GM18526 (cell line): ENCODE results near the gene GDPD3.

ENCODE experiments used
- POLR2A ChIP-seq: IDR thresholded peaks from 3 replicates; pipeline ENCODE4 v1.6.1; 2011; ENCODE audit not compliant: insufficient read length; ENCODE audit errors: extremely low read depth

The GDPD3 gene, protein sequence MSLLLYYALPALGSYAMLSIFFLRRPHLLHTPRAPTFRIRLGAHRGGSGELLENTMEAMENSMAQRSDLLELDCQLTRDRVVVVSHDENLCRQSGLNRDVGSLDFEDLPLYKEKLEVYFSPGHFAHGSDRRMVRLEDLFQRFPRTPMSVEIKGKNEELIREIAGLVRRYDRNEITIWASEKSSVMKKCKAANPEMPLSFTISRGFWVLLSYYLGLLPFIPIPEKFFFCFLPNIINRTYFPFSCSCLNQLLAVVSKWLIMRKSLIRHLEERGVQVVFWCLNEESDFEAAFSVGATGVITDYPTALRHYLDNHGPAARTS

DNA sequence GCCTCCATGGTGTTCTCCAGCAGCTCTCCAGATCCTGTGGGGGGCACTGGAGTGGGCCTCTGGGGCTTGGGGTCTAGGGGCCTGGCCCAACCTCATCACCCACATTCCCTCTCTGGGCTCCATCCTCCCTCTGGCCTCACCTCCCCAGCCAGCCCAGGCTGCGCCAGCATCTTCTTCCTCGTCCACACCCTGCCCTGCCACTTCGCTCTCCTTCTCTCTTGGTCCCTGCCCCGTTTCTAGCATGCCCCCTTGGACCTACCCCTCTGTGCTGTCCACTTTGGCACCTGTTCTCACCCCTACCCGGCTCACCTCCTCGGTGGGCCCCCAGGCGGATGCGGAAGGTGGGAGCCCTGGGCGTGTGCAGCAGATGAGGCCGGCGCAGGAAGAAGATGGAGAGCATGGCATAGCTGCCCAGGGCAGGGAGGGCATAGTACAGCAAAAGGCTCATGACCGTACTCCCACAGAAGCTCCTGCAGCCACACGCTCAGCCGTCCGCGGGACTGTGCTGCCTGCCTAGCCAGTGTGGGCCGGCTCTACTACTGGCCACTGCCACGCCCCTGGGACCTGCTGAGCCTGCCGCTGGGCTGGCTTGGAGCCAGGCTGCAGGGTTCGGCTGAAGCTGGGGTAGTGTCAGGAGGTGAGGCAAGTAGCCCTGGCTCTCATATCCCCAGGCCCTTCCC is at the start of gene GDPD3:
Gene GDPD3 (minus strand): TSS at position 507 of the 680 bp plus-strand sequence. CDS start 59 bp downstream, at position 448.
- TF ChIP-seq POLR2A = no peak

DNA sequence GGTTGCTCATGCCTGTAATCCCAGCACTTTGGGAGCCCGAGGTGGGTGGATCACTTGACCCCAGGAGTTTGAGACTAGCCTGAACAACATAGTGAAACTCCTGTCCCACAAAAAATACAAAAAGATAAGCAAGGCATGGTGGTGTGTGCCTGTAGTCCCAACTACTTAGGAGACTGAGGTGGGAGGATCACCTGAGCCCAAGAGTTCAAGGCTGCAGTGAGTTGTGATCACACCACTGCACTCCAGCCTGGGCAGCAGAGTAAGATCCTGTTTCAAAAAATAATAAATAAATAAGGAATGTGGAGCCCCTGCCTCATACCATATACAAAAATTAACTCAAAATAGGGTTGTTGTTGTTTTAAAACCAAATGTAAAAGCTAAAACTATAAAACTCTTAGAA is 43.9 kb upstream of the GDPD3 start:
- TF ChIP-seq POLR2A = no peak

DNA sequence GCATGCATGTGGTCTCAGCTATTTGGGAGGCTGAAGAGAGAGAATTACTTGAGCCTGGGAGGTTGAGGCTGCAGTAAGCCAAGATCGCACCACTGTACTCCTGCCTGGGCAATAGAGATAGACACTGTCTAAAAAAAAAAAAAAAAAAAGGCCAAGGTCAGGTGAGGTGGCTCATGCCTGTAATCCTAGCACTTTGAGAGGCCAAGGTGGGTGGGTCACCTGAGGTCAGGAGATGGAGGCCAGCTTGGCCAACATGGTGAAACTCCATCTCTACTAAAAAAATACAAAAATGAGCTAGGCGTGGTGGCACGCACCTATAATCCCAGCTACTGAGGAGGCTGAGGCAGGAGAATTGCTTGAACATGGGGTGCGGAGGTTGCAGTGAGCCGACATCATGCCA is 41.9 kb upstream of the GDPD3 start:
- no peak for TF ChIP-seq POLR2A

DNA sequence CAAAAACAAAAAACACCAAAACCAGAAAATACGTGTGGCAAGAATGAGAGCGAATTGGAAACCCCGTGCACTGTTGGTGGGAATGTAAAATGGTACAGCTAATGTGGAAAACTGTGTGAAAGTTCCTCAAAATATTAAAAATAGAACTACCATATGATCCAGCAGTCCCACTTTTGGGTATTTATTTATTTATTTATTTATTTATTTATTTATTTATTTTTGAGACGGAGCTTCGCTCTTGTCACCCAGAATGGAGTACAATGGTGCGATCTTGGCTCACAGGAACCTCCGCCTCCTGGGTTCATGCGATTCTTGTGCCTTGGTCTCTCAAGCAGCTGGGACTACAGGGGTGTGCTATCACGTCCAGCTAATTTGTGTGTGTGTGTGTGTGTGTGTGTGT is 39.2 kb upstream of the GDPD3 start:
- TF ChIP-seq POLR2A = no peak

DNA sequence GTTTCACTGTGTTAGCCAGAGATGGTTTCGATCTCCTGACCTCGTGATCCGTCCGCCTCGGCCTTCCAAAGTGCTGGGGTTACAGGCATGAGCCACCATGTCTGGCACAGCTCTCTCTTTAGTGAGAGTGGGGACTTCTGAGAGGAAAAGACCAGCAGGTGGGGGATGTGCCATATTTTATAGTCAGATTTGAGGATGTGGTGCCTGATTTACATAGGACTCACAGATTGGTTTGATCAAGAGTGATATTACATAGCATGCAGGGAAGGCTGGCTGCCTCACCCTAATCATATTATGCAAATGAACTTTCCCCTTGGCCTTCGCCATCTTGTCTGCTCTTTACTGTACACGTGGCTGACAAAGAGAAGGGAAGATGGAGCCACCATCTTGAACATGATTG is 37.8 kb upstream of the GDPD3 start:
- no peak for TF ChIP-seq POLR2A

DNA sequence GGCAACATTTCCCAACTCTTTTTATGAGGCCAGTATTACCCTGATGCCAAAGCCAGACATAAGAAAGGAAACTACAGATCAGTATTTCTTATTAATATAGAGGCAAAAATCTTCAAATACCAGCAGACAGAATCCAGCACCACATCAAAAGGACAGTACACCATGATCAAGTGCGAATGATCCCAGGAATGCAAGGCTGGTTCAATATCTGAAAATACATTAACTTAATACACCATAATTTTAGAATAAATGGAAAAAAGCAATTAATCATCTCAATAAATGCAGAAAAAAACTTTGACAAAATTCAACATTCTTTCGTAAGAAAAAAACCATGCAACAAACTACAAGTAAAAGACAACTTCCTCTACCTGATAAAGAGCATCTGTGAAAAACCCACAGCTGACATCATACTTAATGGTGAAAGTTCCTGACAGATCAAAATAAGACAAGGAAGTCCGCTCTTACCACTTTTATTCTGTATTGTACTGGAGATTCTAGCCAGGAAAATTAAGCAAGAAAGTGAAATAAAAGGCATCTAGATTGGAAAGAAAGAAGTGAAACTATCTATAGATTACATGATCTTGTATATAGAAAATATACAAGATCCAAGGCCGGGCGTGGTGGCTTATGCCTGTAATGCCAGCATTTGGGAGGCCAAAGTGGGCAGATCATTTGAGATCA is 36.1 kb upstream of the GDPD3 start:
- no peak for TF ChIP-seq POLR2A

DNA sequence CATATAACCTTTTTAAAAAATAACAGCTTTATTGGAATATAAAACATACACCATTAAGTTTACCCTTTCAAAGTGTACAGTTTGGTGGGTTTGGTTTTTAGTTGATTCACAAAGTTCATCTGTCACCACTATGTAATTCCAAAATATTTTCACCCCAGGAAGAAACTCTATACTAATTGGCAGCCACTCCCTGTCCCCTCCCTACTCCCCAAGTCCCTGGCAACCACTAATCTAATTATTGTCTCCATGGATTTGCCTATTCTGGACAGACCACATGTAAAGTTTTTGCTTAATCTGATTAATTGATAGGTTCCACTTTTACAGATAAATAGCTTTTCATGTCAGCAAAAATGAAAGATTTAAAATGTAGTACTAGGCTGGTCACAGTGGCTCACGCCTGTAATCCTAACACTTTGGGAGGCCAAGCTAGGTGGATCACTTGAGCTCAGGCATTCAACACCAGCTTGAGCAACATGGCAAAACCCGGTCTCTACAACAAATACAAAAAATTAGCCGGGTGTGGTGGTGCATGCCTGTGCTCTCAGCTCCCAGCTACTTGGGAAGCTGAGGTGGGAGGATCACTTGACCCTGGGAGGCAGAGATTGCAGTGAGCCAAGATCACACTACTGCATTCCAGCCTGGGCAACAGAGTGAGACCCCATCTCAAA is 34.6 kb upstream of the GDPD3 start:
- TF ChIP-seq POLR2A = no peak

DNA sequence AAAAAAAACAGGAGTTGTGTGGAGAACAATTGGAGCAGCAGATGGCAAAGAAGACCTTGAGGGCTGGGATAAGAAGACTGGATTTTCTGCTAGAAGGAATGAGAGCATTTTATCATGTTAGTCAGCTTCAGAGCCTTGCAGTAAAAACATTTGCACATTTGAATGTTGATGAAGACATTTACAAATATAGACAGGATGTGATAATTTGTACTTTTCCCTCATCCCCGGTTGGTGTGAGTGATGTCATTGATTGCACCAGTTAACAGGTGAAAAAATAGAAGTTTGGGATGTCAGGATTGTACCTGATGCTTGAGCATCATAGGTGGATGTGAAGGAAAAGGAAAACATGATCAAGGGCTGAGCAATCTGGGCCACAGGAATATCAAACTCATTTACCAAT is 32.3 kb upstream of the GDPD3 start:
- no peak for TF ChIP-seq POLR2A

DNA sequence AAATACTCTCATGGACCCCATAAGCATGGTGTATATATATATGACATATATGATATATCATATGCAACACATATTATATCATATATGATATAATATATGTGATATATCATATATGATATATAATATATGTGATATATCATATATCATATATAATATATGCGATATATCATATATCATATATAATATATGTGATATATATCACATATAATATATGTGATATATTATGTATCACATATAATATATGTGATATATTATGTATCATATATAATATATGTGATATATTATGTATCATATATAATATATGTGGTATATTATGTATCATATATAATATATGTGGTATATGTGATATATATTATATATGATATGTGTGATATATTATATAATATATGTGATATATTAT is 31.6 kb upstream of the GDPD3 start:
- no peak for TF ChIP-seq POLR2A

DNA sequence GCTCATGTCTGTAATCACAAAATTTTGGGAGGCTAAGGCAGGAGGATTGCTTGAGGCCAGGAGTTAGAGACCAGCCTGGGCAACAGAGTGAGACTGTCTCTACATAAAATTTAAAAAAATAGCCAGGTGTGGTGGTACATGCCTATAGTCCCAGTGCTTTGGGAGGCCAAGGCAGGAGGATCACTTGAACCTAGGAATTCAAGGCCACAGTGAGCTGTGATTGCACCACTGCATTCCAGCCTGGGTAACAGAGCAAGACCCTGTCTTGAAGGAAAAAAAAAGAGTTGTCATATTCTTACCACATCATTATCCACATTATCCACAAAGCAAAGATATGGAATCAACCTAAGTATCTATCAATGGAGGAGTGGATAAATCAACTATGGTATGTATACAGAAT is 30.7 kb upstream of the GDPD3 start:
- no peak for TF ChIP-seq POLR2A

DNA sequence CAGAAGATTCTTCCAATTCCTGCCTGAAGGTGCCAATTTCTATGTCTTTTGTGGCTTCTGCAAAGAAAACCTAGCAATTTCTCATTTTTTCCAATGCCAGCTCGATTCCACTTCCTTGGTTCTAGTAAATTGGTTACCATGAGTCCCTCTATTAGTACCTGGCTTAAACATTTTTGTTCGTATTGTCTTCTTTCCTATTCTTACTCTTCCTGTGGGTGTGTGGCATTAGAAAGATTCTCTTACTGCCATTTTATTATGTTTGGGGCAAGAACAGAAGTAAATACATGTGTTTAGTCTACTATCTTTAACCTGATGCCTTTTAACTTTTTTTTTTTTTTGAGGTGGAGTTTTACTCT is 30.0 kb upstream of the GDPD3 start:
- no peak for TF ChIP-seq POLR2A

DNA sequence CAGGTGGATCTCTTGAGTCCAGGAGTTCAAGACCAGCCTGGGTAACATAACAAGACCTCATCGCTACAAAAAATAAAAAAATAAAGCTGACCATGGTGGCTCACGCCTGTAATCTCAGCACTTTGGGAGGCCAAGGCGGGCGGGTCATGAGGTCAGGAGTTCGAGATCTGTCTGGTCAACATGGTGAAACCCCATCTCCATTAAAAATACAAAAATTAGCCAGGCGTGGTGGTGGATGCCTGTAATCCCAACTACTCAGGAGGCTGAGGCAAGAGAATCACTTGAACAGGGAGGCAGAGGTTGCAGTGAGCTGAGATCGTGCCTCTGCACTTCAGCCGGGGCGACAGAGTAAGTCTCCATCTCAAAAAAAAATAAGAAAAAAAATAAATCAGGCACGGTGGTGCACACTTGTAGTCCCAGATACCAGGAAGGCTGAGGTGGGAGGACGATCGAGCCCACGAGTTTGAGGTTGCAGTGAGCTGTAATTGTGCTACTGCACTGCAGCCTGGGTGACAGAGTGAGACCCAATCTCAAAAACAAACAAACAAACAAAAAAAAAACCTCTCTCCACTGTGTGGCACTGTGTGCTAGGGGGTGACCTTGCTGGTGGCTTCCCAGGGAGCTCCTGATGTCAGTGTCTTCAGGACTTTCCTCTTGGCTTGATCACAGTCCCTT is 29.5 kb upstream of the GDPD3 start:
- TF ChIP-seq POLR2A = no peak

DNA sequence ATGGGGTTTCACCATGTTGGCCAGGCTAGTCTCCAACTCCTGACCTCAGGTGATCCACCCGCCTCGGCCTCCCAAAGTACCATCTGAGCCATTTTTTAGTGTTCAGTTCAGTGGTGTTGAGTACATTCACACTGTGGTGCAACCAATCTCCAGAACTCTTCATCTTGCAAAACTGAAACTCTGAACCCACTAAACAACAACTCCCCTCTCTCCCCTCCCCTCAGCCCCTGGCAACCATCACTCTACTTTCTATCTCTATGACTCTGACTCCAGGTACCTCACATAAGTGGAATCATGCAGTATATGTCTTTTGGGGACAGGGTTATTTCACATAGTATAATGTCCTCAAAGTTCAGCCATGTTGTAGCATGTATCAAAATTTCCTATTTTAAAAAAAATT is 28.4 kb upstream of the GDPD3 start:
- TF ChIP-seq POLR2A = no peak

DNA sequence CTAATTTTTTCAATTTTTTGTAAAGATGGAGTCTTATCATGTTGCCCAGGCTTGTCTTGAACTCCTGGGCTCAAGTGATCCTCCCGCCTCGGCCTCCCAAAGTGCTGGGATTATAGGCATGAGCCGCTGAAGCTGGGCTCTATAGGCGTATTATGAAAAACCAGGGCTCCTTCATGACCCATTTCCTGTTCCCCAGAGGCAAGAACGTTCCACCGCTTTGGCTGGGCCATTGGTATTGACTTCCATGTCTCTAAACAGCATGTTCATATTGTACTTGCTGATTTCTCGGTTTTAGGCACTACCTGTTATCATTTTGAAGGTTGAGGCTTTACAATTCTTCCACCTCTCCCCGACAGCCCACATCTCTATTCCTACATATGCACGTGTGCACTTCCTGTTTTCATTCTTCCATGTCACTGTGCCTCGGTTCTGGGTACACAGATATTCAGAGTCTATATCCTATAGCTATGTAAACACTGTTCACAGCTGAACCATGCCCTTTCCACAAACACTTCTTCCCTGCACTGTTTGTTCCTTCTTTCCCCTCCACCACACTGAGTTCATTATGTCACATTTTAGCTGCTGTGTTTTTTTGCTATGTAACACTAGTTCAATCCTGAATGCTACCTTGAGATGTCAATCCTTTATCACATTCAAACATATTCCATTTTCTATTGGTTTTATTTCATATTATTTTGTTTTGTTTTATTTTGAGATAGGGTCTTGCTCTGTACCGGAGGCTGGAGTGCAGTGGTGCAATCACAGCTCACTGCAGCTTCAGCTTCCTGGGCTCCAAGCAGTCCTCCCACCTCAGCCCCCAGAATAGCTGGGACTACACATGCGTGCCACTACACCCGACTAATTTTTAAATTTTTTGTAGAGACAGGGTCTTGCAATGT is 26.5 kb upstream of the GDPD3 start:
- no peak for TF ChIP-seq POLR2A
